Fibroblast of the aortic adventitia (primary cell): ENCODE results near the gene PCNX4. TPM values are rescaled to one million over a fixed set of nuclear protein-coding genes. Genes with fewer than 3 reads are reported as not detected.

ENCODE experiments used
- DNase-seq: peaks from one replicate; pipeline ENCODE4 v3.0.0-alpha.2; 2010; ENCODE audit warnings: low read depth
- H3K4me3 ChIP-seq: 2 replicates; pipeline ENCODE4 v1.5.1; 2011; ENCODE audit warnings: low read depth, mild to moderate bottlenecking, control low read depth, low read length, moderate library complexity
- CTCF ChIP-seq: IDR thresholded peaks from 2 replicates; pipeline ENCODE4 v1.5.1; 2011; ENCODE audit warnings: mild to moderate bottlenecking, low read length, control low read depth, inconsistent platforms; ENCODE audit not compliant: insufficient read depth
- total RNA-seq: library from RNA; depleted of rRNA; stranded (reverse); fragments of >200 nt; gene quantifications from 2 replicates; pipeline ENCODE4 v1.2.3, GENCODE V29; 2012; ENCODE audit warnings: low replicate concordance

PCNX4 gene
- total RNA-seq, 1 donor = 114 TPM

- DNase-seq = peak; percentile 27
- no peak for TF ChIP-seq CTCF
- no peak overlapping the region for H3K4me3 ChIP-seq
Observed at GRCh38 chr14:60125918-60126317, 34.2 kb downstream of the PCNX4 start.

- no peak overlapping the region for H3K4me3 ChIP-seq
- no peak for DNase-seq
- TF ChIP-seq CTCF = no peak
Observed at GRCh38 chr14:60133487-60133886, 41.8 kb downstream of the PCNX4 start.

- DNase-seq = no peak
- H3K4me3 ChIP-seq = no peak overlapping the region
- TF ChIP-seq CTCF = no peak
Observed at GRCh38 chr14:60134702-60135101, 43.0 kb downstream of the PCNX4 start.

GRCh38 chr14:60151715-60152114, 60.0 kb downstream of the PCNX4 start:
- peak; percentile 72 for DNase-seq
- TF ChIP-seq CTCF = no peak
- H3K4me3 ChIP-seq = no peak overlapping the region

- H3K4me3 ChIP-seq = no peak overlapping the region
- TF ChIP-seq CTCF = no peak
- DNase-seq = no peak
Observed at GRCh38 chr14:60153991-60154390, 62.3 kb downstream of the PCNX4 start.

GRCh38 chr14:60154671-60155070, 62.9 kb downstream of the PCNX4 start:
- DNase-seq = no peak
- H3K4me3 ChIP-seq = no peak overlapping the region
- no peak for TF ChIP-seq CTCF

GRCh38 chr14:60160422-60160821, 68.7 kb downstream of the PCNX4 start:
- TF ChIP-seq CTCF = no peak
- DNase-seq = no peak
- H3K4me3 ChIP-seq = no peak overlapping the region
